Measurements from ENCODE around the gene SNX27.

GRCh38 chr1:151711951-151712350, 100.1 kb downstream of the SNX27 start:
- TF ChIP-seq CREB1 (CRISPR knock-in tag; IDR thresholded peaks at IDR 0.05): no peak
- TF ChIP-seq USF2 (CRISPR knock-in tag; IDR thresholded peaks at IDR 0.05): no peak
- no peak for TF ChIP-seq ELF4 (CRISPR knock-in tag; IDR thresholded peaks at IDR 0.05; ENCODE audit: low read depth)
- TF ChIP-seq, protein P1, sequence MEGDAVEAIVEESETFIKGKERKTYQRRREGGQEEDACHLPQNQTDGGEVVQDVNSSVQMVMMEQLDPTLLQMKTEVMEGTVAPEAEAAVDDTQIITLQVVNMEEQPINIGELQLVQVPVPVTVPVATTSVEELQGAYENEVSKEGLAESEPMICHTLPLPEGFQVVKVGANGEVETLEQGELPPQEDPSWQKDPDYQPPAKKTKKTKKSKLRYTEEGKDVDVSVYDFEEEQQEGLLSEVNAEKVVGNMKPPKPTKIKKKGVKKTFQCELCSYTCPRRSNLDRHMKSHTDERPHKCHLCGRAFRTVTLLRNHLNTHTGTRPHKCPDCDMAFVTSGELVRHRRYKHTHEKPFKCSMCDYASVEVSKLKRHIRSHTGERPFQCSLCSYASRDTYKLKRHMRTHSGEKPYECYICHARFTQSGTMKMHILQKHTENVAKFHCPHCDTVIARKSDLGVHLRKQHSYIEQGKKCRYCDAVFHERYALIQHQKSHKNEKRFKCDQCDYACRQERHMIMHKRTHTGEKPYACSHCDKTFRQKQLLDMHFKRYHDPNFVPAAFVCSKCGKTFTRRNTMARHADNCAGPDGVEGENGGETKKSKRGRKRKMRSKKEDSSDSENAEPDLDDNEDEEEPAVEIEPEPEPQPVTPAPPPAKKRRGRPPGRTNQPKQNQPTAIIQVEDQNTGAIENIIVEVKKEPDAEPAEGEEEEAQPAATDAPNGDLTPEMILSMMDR (IDR thresholded peaks at IDR 0.05): no peak

Data from WTC11 (cell line).